Measurements from ENCODE around the gene ST8SIA4.

DNA sequence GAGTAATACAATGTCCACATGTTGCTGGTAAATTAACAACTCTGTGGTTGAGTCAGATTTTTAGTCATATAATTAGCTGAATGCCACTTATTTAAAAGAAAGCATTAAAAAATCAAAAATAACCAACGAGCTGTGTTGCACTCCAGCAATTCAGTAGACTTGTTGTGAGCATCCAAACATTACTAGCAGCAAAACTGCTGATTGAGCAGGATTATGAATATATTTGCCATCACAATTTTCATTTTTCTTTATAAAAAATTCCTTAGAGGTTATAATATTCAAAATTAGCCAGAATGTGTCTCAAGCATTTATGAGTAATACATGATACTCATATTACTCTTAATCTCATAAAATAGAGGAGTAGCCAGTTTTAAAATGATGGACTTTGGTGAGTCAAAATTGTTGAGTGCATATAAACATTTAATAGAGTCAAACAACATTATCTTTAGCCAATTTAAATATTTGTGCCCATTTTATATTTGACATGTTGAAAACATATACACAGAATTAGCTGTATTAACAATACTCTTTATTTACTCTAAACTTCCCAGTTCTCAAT lies 44.0 kb downstream of the ST8SIA4 start:
- no peak for TF ChIP-seq POLR2A (IDR thresholded peaks at IDR 0.05)
- TF ChIP-seq, protein P1, sequence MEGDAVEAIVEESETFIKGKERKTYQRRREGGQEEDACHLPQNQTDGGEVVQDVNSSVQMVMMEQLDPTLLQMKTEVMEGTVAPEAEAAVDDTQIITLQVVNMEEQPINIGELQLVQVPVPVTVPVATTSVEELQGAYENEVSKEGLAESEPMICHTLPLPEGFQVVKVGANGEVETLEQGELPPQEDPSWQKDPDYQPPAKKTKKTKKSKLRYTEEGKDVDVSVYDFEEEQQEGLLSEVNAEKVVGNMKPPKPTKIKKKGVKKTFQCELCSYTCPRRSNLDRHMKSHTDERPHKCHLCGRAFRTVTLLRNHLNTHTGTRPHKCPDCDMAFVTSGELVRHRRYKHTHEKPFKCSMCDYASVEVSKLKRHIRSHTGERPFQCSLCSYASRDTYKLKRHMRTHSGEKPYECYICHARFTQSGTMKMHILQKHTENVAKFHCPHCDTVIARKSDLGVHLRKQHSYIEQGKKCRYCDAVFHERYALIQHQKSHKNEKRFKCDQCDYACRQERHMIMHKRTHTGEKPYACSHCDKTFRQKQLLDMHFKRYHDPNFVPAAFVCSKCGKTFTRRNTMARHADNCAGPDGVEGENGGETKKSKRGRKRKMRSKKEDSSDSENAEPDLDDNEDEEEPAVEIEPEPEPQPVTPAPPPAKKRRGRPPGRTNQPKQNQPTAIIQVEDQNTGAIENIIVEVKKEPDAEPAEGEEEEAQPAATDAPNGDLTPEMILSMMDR (IDR thresholded peaks at IDR 0.05), result no peak

Data from esophagus squamous epithelium (tissue), 4 donors.